Stimulated activated CD8-positive, alpha-beta memory T cell treated with anti-CD3 and anti-CD28 coated beads, Interleukin-2, amount 100 ng/mL, for 48 hours (primary cell): ENCODE data around the gene EXD3.
"Not testable (repeated sequence)": the region's sequence is repeated elsewhere in the genome, so short reads cannot be mapped to it uniquely, and the experiment has no call there.

Source experiments
- DNase-seq, 2 donors: peaks; one replicate each; pipeline ENCODE4 v3.0.0-alpha.2; 2020; ENCODE audit warnings: low read depth in 2 of 2

The EXD3 gene, protein sequence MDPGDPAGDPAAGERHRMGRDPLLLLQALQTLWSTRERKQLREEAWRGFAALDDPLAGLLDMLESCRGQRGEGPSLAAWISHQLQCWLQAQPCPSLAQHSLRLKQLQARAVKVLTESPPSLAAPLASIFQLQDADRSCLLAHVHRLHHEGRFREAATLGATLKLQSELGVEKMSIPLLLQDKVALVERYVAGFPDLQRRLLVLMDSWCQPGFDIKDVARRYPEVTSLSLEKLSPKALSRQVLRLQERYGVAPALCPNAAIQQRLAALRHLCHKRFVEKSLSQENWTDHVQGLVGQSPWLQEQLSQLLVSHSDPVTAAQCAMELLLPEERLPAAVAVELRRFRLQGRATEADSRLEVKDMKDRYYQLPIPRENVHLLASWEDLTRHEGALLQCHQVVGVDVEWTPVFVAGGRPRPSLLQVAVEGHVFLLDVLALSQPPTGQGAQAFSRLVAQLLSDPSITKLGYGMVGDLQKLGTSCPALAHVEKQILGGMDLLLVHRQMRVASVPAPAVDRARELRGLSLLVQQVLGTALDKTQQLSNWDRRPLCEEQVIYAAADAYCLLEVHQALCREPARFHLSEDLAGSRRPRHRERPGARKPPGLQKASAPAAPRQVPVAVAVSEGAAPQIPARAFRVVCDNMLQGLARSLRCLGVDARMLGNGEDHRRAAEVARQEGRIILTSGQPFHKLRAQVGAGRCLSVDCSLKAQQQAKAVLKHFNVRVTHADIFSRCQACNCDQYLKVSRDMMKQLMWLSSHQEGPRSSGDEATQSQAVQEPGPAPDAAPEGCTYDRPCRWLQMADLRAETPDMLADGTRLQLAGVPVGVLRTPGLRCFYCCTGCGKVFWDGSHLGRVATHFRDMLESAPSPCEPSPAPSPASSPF

DNA sequence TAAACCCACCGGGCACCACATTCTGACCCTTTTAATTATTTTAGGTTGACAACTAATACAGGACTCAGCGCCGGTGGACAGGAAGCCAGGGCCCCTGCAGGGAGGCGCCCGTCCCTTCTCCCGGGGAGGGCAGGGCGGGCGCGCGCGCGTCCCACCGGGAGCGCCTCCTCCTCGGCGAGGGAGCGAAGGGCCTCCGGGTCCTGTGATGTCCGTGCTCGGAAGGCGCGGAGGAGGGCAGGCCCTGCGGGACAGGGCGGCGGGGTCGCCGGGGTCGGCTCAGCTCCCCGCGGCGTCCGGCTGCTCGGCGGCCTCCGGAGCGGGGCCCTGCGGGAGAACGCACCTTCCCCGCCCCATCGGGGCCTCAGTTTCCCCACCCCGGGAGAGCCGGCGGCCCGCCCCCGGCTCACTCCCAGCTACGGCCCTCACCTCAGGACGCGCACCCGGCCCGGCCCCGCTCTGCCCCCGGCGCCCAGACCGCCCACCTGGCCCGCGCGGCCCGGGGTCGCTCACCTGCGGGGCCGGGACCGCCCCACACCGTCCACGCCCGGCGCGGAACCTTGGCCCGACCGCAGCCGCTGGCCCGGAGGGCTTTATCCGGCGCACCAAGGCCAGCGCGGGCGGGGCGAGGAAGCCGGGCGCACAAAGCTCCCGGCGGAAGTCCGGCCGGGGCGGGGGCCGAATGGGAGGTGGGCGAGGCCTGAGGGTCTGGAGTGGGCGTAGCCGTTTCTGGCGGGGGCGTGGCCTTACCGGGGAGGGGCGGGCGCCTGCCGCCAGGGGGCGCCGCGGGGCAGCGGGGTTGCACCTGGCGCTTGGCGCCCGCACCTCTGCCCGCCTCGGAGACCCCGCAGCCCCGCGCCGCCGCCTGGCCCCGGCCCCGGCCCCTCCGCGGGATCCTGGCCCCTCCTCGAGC, at the start of gene EXD3, which contains the start of gene NOXA1:
EXD3 (minus strand) TSS at position 559 of the 910 bp plus-strand sequence. CDS start 27,805 bp downstream, outside the sequence.
NOXA1 (plus strand) TSS at position 790 of the 910 bp plus-strand sequence. CDS start 137 bp downstream, outside the sequence.
- DNase-seq, result peak; percentile 91 to 95

DNA sequence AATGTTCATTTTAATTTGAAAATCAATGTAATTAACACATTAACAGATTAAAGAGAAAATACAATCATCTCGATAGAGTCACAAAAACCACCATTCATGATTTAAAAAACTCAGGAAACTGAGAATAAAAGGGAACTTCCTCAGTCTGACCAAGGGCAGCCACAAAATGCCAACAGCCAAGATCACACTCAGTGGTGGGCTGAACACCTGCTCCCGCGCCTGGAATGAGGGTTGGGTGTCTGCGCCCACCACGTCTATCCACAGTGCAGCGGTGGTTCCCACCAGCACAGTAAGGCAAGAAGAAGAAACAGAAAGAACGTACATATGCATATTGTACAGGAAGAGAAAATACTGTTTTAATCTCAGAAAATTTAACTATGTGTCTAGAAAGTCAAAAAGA, 47.8 kb upstream of the EXD3 start:
- DNase-seq, result no peak

DNA sequence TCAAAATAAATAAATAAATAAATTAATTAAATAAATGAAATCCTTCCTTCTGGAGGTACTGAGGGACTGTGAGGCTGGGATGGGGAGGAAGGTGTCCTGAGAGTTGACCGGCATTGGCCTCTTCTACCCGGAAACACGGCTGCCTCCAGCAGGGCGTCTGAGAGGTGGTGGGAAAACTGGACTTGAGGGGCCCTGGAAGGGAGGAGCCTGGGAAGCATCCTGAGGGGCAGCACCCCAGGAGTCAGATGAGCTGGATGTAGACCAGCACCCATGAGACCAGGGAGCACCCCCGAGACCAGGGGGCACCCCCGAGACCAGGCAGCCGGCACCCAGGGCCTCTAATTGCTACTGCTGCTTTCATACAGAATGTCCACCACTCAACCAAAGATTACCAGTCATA, 44.9 kb upstream of the EXD3 start:
- no peak for DNase-seq

DNA sequence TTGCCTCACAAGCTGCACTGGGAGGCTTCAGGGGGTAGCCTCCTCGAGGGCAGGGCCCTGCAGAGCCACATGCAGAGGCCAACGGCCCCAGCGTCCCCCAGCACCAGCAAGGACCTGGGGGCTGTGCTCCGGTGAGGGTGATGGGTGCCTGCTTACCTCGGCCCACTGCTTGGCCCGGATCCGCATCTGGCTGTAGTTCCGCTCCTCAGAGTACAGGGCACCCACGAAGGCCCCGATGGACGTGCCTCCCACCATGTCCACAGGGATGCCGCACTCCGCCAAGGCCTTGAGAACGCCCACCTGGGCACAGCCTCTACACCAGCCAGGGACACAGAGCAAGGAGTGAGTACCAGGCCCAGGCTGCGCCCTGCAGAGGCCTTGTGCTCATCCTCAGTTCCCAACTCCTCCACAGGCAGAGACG, 44.2 kb upstream of the EXD3 start:
- no peak for DNase-seq

DNA sequence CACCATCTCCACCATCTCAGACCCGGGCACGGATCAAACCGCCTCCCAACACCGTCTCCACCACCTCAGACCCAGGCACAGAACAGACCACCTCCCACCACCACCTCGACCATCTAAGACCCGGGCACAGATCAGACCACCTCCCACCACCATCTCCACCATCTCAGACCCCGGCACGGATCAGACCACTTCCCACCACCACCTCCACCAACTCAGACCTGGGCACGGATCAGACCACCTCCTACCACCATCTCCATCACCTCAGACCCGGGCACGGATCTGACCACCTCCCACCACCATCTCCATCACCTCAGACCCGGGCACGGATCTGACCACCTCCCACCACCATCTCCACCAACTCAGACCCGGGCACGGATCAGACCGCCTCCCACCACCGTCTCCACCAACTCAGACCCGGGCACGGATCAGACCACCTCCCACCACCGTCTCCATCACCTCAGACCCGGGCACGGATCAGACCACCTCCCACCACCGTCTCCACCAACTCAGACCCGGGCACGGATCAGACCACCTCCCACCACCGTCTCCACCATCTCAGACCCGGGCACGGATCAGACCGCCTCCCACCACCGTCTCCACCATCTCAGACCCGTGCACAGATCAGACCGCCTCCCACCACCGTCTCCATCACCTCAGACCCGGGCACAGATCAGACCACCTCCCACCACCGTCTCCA, 43.6 kb upstream of the EXD3 start:
- DNase-seq, result not testable (repeated sequence)

DNA sequence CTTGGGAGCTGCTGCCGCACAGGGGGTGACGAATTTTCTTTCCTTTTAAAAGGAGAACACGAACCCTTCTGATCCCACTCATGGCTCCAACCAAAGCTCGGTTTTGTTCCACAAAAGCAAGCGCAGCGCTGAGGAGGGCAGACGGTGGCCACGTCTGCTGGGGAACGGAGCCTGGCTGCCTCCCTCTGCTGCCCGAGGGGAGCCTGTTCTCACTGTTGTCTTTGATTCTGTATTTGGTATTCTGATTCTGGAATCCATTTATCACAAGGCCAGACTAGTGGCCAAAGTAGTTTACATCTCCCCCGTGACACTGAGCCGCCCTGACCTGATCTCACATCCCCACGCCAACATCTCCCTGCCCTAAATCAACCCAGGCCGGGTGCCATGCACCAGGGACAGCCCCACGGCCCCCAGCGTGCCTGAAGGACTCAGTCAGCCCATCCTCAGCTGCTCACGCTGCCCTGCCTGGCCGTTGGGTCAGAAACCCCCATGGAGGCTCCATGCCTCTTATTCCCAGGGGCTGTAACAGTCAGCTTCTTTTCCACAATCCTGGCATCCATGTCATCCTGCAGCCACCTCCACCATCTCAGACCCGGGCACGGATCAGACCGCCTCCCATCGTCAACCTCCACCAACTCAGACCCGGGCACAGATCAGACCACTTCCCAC, 42.9 kb upstream of the EXD3 start:
- no peak for DNase-seq

DNA sequence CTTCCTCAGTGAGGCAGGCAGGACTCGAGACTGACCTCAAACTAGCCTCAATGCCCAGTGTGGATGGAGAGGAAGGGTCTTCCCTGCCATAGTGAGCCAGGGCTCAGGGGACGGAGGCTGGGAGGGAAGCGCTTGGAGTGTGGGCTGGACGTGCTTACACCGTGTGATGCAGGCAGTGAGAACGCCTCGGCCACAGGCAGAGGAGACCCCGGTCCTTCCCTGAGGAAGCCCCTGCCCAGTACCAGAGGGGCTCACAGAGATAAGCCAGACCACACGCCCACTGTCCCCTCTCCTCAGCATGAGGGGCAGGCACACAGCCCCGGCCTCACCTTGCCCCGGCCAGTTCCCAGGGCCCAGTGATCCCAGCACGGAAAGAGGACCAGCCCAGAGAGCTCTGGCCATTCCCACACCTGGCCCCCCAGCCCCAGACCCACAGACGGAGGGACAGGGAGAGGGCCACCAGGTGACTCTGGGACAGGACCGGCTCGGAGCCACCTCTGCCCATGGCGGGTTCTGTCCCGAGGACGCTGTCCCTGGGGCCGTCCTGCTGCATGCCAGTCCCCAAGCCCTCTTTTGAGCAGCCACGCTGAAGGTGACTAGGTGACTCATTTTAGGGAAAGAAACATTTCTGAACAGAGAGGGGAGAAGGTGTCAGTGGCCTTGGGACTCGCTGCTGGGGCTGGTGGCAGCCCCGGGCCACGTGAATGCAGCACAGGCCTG, 42.2 kb upstream of the EXD3 start:
- DNase-seq, result no peak

DNA sequence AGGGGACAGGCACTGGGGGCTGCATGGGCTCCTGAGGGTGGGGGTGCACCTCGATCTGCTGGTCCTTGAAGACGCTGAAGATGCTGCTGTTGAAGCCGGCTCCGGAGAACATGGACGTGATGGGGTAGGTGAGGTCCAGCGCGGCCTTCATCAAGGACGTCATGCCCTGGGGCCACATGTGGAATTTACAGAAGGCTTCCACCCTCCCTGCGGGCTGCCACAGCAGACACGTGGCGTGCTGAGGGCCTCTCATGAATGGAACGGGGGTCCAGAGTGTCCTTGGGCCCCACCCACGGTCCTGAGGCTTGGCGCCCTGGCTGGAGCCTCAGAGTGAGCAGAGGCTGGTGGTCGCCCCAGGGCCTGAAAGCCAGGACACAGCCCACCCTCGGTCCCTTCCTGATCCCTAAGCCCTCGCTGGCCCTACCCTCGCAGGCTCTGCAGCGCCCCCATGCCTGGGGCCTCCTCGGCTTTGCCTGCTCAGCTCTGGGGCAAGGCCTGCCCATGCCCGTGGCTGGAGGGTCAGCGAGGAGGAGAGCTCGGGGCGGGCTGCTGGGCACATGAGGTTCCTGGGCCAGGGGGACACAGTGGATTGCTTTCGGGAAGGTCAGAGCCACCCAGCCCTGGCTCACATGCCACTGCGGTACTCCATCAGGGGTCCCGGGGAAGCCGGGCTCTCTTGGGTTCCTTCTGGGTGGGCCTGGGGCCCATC, 41.5 kb upstream of the EXD3 start:
- no peak for DNase-seq

DNA sequence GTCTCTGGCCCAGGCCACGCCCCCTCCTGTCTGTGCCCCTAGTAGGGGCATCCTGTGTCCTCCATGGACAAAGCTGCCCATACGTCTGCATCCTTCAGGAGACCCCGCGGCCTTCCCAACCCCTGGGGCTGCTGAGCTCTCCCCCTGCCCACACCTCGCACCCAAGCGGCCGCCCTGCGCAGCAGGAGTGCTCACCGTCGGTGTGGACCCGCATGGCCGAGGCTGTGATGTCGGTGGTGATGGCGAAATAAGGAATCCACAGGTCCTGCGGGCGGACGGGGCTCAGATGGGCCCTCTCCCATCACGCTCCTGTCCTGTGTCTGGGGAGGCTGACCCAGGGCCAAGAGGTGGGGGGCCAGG, 40.9 kb upstream of the EXD3 start:
- DNase-seq, result no peak

DNA sequence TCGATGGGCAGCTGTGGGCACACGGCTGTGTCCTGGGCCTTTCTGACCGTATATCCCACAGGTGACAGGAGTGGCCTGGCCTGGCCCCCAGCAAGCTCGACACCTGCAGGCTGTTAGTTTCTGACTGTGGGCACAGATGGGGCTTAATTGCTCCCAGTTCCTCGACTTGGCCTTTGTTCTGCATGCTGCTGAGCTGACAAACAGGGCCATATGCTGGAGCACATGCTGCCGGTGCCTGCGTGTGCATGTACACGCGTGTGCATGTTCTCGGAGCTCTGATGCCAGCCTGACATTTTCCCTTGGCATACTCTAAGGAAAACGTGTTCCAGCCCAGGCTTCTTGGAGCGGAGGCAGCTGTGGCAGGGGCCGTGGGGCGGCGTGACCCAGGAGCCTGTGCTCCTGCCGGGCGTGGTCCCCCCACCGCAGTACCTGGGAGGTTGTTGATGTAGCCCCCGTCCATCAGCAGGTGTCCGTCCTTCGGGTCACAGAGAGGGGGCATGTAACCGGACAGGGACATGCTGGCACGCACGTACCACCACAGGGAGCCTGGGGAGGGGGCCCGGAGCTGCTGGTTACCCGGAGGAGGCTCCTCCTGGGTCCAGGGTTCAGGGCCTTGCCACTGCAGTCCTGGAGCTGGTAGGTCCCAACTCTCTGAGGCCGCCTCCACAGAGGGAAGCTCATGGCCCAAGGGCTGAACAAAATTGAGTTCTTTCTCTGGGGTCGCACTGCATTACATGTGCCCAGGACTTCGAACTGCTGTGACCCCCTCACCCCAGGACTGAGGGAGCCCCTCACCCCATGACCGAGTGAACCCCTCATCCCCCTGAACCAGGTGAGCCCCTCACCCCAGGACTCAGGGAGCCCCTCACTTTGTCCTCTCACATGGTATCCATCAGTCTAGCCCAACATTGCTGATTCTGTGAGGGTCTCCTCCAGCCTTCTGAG, 40.3 kb upstream of the EXD3 start:
- DNase-seq, result no peak

DNA sequence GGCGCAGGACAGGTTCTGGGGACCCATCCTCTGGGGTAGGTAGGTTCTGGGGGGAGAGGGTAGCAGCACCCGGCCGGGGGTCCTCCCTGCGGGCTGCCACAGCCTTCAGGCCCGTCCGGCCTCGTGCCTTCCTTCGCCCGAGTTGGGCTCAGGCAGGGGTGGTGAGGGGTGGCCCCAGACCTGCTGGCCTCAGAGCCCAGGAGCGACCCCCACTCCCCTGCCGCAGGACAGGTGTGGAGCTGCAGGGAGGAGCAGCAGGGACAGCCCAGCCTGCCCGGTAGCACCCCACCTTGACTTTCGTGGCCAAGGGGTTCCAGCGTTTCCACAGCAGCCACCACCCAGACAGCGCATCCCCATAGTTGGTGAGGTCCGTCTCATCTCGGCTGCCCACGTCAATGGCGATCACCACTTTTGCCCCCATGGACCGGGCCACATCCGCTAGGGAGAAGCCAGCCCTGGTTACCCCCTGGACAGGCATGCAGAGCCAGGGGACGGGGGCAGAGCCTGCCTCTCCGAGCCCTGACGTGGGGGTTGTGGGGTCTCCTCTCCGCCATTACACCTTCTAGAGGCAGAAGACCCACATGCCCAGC, 39.5 kb upstream of the EXD3 start:
- DNase-seq, result no peak

DNA sequence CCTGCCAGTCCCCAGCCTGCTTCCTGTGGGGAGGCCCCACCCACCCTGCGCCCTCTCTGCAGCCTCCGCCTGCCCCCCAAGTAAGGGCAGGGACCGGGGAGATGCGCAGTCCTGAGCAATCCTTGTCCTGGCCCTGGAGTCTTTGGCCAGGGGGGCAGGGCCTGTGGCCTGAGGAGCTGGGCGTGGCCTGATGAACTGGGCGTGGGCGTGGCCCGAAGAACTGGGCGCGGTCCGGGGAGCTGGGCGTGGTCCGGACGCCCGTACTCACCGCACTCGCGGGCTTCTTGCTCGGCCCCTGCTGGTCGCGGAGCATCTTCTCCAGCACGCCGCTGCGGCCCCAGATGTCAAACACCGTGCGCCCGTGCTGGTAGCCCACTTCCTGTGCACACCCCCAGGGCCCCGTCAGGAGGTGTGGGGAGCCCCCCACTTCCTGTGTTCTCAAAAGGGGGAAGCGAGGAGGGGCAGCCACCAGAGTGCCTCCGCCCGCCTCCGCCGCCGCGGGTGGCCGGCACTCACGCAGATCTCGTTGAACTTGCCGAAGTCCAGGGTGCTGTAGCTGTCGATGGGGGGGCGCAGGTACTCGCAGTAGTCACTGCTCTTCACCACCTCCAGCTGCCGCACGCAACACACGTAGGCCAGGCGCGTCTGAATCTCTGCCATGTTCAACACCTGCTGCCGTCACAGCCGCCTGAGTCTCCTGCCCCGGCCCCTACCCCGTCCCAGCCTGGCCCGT, 38.9 kb upstream of the EXD3 start:
- peak; percentile 84 for DNase-seq

DNA sequence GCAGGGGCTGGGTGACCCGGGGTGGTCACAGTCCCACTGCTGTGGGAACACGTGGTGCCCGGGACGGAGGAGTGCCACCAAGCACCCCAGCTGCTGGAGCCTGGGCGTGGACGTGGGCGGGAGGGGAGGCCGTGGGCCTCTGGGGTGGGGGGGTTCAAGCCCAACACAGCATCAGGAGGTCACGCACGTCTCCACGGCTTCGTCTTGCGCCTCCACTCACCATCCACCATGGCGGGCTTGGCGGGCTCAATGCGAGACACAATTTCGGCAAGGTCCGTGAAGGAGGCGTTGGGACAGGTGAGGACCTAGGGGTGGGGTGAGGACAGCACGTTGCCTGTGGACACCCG, 38.3 kb upstream of the EXD3 start:
- DNase-seq, result no peak

DNA sequence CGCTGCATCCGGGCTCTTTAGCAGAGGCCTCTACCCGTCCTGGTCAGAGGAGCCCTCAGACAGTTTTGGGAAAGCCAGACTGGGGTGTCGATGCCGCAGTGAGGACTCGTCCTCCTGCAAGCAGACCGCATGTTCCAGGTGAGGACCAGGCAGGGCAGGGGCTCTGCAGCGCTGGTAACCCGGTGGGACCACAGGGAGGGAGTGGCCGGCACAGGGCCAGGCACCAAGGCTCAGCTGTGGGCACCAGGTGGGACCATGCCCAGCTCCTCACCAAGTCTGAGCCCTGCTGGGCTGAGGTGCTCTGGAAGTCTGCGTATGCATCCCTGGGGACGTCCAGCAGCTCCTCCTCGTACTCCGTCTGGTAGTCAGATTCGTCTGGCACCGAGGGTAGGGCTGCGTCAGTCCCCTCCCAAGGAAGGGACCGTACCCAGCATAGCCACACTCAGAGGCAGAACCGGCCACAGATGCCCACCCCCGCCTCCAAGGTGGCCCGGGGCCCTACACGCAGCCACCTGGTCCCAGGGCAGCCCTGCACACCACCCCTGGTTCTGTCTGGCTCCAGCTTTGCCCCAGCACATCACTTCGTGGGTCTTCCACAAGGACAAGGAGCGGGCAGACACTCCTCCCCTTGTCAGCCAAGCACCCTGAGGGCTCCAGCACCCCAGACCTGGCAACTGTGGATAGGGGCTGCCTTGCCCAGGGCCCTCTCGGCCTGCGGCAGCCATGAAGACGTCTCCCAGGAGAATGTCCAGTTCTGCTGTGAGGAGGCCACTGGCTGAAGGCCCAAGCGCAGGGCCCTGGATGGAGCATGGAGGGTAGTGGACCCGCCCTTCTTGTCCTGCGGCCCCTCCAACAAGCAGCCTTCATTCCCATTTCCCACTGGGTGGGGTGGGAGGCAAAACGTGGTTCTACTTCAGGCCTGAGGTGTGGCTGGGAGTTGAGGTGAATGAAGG, 37.7 kb upstream of the EXD3 start:
- DNase-seq, result no peak

DNA sequence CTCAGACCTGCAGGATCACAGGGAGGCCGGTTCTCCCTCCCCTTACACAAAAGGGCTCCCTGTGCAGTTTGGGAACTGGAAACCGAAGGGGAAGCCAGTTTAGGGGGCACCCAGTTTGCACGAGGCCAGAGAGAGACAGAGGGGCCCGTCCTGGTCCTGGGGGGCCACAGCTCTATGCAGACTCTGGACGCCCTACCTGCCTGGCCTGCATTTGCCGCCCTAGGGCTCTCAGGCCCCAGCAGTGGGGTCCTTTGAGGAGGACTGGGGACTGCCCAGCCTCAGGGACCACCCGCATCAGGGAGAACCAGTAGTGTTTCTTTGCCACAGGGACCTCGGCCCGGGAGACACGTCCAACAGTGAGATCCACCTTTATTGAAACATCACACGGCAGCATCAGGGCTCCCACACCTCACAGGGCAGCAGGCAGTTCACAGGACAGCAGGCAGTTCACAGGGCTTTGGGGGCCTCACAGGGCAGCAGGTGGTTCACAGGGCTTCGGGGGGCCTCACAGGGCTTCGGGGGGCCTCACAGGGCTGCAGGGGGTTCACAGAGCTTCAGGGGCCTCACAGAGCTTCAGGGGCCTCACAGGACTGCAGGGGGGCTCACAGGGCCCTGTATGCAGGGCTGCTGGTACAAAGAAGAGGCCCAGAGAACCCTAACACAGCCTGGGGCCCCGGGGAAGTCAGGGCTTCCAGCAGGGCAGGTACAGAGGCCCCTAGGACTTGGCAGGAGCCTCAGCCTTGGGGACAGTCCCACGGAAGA, 36.8 kb upstream of the EXD3 start:
- no peak for DNase-seq
